ENCODE measurements around the gene RAB8A. TPM values are rescaled to one million over a fixed set of nuclear protein-coding genes. Genes with fewer than 3 reads are reported as not detected.

Gene RAB8A
- total and polyA plus RNA-seq, 2 of the 8 experiments (the other 6 are each of a cell fraction or from before 2014, with no cell fraction given), result 65.8 to 97.0 TPM

DNA sequence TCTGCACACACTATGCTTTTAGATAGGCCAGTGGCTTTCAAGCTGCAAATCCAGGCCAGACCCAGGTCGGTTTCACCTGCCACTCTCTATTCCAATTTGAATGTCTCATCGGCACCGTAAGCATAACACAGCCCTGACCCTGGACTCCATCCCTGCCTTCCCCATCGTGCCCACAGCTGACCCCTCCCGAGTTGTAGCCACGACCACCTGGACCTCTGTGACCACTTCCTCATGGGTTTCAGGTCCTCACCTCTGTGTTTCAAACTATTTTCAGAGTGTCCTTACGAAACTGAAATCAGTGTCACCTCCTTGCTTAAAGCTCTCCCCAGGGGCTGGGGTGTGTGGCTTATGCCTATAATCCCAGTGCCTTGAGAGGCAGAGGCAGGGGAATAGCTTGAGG, 22.8 kb downstream of the RAB8A start:
- Histone ChIP-seq H3K4ac (replicated peaks; ENCODE audit: insufficient read length, low read depth, low read length) (no peak overlapping the region), H3K56ac (replicated peaks; ENCODE audit: insufficient read length, low read depth, low read length) (no peak overlapping the region), H3K9me3 (ENCODE audit: insufficient read depth in 2 of 2, low read depth in 1 of 2, low read length in 1 of 2) (no peaks in the 10 kb centered on the region), H2BK120ac (replicated peaks; ENCODE audit: low read depth, low read length) (no peak overlapping the region), H3K79me2 (ENCODE audit: control insufficient read depth in 1 of 2, insufficient read depth in 2 of 2, low read length in 2 of 2) (no peaks in the 10 kb centered on the region), H2AFZ (ENCODE audit: low read length) (no peak overlapping the region), H3K18ac (ENCODE audit: extremely low read depth, low read length) (no peak overlapping the region), H3K23ac (ENCODE audit: insufficient read length) (no peak overlapping the region), H2BK20ac (ENCODE audit: low read length) (no peak overlapping the region), H4K5ac (ENCODE audit: insufficient read length, low read depth, low read length) (no peak overlapping the region), H2BK15ac (ENCODE audit: low read length) (no peak overlapping the region), H3K27ac (ENCODE audit: low read depth, low read length) (no peak overlapping the region), H3K9ac (replicated peaks in 1 of 4; ENCODE audit: extremely low read depth in 1 of 4, low read depth in 3 of 4, low read length in 3 of 4) (no peak overlapping the region), H3K4me2 (ENCODE audit: insufficient read depth in 1 of 2, low read depth in 2 of 2, low read length in 2 of 2) (no peak overlapping the region), H3K4me3 (ENCODE audit: extremely low read depth in 1 of 4, insufficient read depth in 2 of 4, low read depth in 3 of 4, low read length in 4 of 4) (no peak overlapping the region), H4K20me1 (replicated peaks in 1 of 2; ENCODE audit: control insufficient read depth in 1 of 2, insufficient read depth in 2 of 2, low read length in 2 of 2) (peaks cover 2 to 10% of the 10 kb centered on the region in 2 experiments), H4K91ac (replicated peaks; ENCODE audit: insufficient read length, low read length) (no peak overlapping the region), H3K27me3 (replicated peaks in 1 of 4; ENCODE audit: control insufficient read depth in 3 of 4, extremely low read depth in 1 of 4, insufficient read depth in 3 of 4, low read length in 3 of 4) (no peaks in the 10 kb centered on the region), H2BK5ac (ENCODE audit: low read depth, low read length) (no peak overlapping the region), H3K4me1 (replicated peaks in 1 of 4; ENCODE audit: control insufficient read depth in 3 of 4, insufficient read depth in 4 of 4, low read length in 3 of 4) (peaks cover 0 to 6% (median 0%) of the 10 kb centered on the region in 4 experiments; a peak in 1 of 7 replicates), H3K36me3 (ENCODE audit: control insufficient read depth in 2 of 4, insufficient read depth in 4 of 4, low read length in 3 of 4) (peaks cover 10 to 38% (median 28%) of the 10 kb centered on the region in 4 experiments; a peak in 7 of 8 replicates), H3K23me2 (ENCODE audit: low read depth, low read length) (peaks cover 10% of the 10 kb centered on the region; the same call in 1 of the 2 replicates), H3K14ac (ENCODE audit: insufficient read length) (no peak overlapping the region), H4K8ac (ENCODE audit: extremely low read depth, insufficient read depth, low read length) (no peak overlapping the region), H2AK5ac (ENCODE audit: low read depth, low read length) (no peak overlapping the region), H2BK12ac (ENCODE audit: low read depth, low read length) (no peak overlapping the region), H3K79me1 (ENCODE audit: low read depth, low read length) (no peaks in the 10 kb centered on the region)
- 89% methylated on average over 7 of the region's 7 CpGs; no CpG with 5 or more reads in 1 of the 2 experiments for WGBS, 2 experiments (ENCODE audit: extremely low coverage in 1 of 2, insufficient coverage in 1 of 2, insufficient read length in 1 of 2, insufficient replicate concordance in 2 of 2, low coverage in 1 of 2, low lambda C conversion rate in 2 of 2, missing lambda C conversion rate in 1 of 2)
- no peak for DNase-seq (ENCODE audit: low read depth in 1 of 2, low spot score in 2 of 2)
- no peak for FAIRE-seq
- POLR2A ChIA-PET (ENCODE audit: partially characterized antibody), result interaction anchor here (0.6 to 2.9 kb wide), 11 partner anchors 8 to 749 kb away, joined by 3 to 18 read pairs (median 3); partner anchors contain the start of genes FAM32A, HSH2D and TPM4
- CTCF ChIA-PET (ENCODE audit: partially characterized antibody), result interaction anchor here (1.8 kb wide), 1 partner anchor 51 kb away, joined by 8 read pairs; the partner anchor contains the start of gene FAM32A
- TF ChIP-seq POLR2A (IDR thresholded peaks at IDR 0.05; ENCODE audit: control extremely low read depth in 1 of 2, low read depth in 2 of 2, low read length in 2 of 2) (no peak), NRF1 (IDR thresholded peaks at IDR 0.05; ENCODE audit: low read depth, low read length) (no peak), TCF12 (IDR thresholded peaks at IDR 0.05; ENCODE audit: low read depth, low read length) (no peak), RNF2 (IDR thresholded peaks at IDR 0.05; ENCODE audit: borderline replicate concordance, low read depth, low read length, missing control alignments, poor library complexity, severe bottlenecking) (no peak), SIRT6 (IDR thresholded peaks at IDR 0.05; ENCODE audit: low read length) (no peak)

Measured in H1 (cell line).